GM23338 (cell line): ENCODE data around the gene ATG16L2.

ENCODE experiments used
- CREB1 ChIP-seq: fragments of 250-450 bp; sonication (Bioruptor Pico); IDR thresholded peaks from 2 replicates; pipeline ENCODE4 v1.5.0; 2020; ENCODE audit warnings: low read depth, mild to moderate bottlenecking, moderate library complexity
- CTCF ChIP-seq, 2 experiments: fragments of 200-600 bp in 1 of 2; sonication (generic) in 1 of 2; conservative IDR thresholded peaks; 2 replicates each; pipeline versions ENCODE4 v1.5.1 to v1.6.1; 2016 to 2017; ENCODE audit warnings: antibody characterized with exemption in 2 of 2, low read depth in 2 of 2, mild to moderate bottlenecking in 2 of 2, moderate library complexity in 1 of 2
- ETS1 ChIP-seq: IDR thresholded peaks from 2 replicates; pipeline ENCODE4 v1.6.1; 2016; ENCODE audit warnings: antibody characterized with exemption
- EZH2 ChIP-seq: fragments of 200-600 bp; sonication (generic); IDR thresholded peaks from one replicate; pipeline ENCODE4 v1.8.0; 2017; ENCODE audit warnings: antibody characterized with exemption, mild to moderate bottlenecking, low read depth; ENCODE audit not compliant: unreplicated experiment
- EZH2phosphoT487 ChIP-seq: fragments of 200-600 bp; sonication (generic); IDR thresholded peaks from one replicate; pipeline ENCODE4 v1.8.1; 2018; ENCODE audit warnings: antibody characterized with exemption; ENCODE audit not compliant: unreplicated experiment
- JUNB ChIP-seq: IDR thresholded peaks from one replicate; pipeline ENCODE4 v1.6.1; 2016; ENCODE audit warnings: antibody characterized with exemption; ENCODE audit not compliant: unreplicated experiment
- POLR2AphosphoS5 ChIP-seq: IDR thresholded peaks from 2 replicates; pipeline ENCODE4 v1.6.1; 2016; ENCODE audit warnings: antibody characterized with exemption, low read depth
- REST ChIP-seq: IDR thresholded peaks from one replicate; pipeline ENCODE4 v1.6.1; 2018; ENCODE audit warnings: antibody characterized with exemption; ENCODE audit not compliant: unreplicated experiment
- STAT1 ChIP-seq: IDR thresholded peaks from one replicate; pipeline ENCODE4 v1.6.1; 2016; ENCODE audit warnings: antibody characterized with exemption; ENCODE audit not compliant: unreplicated experiment
- ZNF114 ChIP-seq: fragments of 250-450 bp; sonication (Bioruptor Pico); IDR thresholded peaks from 2 replicates; pipeline ENCODE4 v1.5.0; 2020; ENCODE audit warnings: mild to moderate bottlenecking, moderate library complexity
- ZNF331 ChIP-seq: fragments of 250-450 bp; sonication (Bioruptor Pico); IDR thresholded peaks from 2 replicates; pipeline ENCODE4 v1.5.0; 2020; ENCODE audit warnings: low read depth, mild to moderate bottlenecking, moderate library complexity

GRCh38 chr11:72802822-72803221 lies 11.4 kb upstream of the ATG16L2 start:
- TF ChIP-seq CTCF (conservative IDR thresholded peaks at IDR 0.05; ENCODE audit: low read depth in 2 of 2) (no peak), ETS1 (no peak), POLR2AphosphoS5 (no peak), JUNB (no peak), EZH2phosphoT487 (no peak), CREB1 (CRISPR knock-in tag) (no peak), REST (no peak), STAT1 (no peak), EZH2 (no peak), ZNF114 (CRISPR knock-in tag) (no peak), ZNF331 (no peak)
